GM18519 (cell line): ENCODE measurements around the gene TBXT.
"Not testable (repeated sequence)": the region's sequence is repeated elsewhere in the genome, so short reads cannot be mapped to it uniquely, and the experiment has no call there.

Source experiments
- ATAC-seq: cut with Tn5 transposase; IDR thresholded peaks from one replicate; pipeline ENCODE4 v1.9.1; 2021; ENCODE audit warnings: mild to moderate bottlenecking, moderate library complexity; ENCODE audit not compliant: unreplicated experiment, low FRiP score

The TBXT gene

GRCh38 chr6:166172546-166172945 lies 4.9 kb upstream of the TBXT start:
- ATAC-seq, result no peak

GRCh38 chr6:166169549-166170421 lies 2.1 kb upstream of the TBXT start:
- no peak for ATAC-seq

- ATAC-seq, result no peak
Observed at GRCh38 chr6:166168616-166169548, 1.2 kb upstream of the TBXT start.

GRCh38 chr6:166167258-166167731 lies 356 bp downstream of the TBXT start:
- ATAC-seq, result no peak

GRCh38 chr6:166166314-166167257 lies 1.1 kb downstream of the TBXT start:
- no peak for ATAC-seq

DNA sequence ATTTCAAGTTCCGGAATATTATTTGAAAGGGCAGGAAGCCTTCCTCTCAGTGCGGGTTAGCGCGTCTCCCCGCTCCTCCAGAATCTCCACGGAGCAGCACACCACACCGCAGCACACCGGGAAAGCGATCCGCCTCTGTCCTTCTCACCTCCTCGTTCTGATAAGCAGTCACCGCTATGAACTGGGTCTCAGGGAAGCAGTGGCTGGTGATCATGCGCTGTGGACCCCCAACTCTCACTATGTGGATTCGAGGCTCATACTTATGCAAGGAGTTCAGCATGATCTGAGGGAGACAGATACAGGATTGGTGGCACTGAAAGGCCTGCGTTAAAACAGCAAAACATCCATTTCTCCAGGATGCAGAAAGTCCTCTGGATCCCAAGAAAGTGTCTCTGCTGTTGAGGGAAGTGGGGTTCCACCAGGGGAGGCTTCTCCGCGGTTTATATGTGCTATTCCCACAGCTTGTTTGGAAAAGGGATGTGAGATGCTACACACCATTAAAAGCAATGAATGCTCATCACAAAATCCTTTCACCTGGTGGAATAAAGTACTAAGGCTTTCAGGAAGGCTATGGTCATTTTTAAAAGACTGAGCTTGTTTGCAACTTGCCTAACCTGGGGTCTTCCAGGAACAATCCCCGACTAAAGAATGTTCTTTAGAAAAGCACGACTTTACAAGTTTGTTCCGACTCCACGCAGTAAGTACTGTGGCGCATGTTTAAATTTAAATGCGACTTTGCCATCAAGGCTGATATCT lies 1.9 kb downstream of the TBXT start:
- no peak for ATAC-seq

DNA sequence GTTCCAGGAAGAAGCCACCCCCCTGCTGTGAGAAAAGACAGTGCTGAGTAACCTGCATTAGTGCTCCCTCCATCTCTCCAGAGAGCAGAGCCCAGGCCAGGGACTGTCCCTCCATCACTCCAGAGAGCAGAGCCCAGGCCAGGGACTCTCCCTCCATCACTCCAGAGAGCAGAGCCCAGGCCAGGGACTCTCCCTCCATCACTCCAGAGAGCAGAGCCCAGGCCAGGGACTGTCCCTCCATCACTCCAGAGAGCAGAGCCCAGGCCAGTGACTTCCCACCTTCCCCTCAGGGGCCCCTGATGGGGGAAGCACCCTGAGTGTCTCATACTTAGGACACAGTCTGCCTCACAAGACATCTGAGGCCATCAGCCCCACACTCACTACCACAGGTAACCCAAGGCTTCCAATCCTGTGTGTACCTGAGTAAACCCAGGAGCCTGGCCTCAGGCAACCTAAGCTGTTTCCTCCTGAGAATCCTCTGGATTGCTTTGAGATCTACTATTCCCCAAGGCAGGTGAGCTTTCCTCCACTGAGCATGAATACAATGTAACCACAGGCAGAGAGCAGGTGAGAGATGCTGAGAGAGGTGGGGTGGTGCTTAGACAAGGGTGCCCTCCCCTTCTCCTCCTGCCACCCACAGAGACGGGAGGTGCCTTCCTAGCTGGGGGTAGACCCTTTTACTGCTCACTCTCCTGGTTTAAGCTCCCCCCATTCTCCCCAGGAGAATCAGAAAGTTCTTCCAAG lies 4.9 kb downstream of the TBXT start:
- no peak for ATAC-seq

GRCh38 chr6:166157930-166158617 lies 9.6 kb downstream of the TBXT start:
- no peak for ATAC-seq

GRCh38 chr6:166156942-166157341 lies 10.7 kb downstream of the TBXT start:
- no peak for ATAC-seq

GRCh38 chr6:166153966-166154365 lies 13.7 kb downstream of the TBXT start:
- ATAC-seq, result no peak

DNA sequence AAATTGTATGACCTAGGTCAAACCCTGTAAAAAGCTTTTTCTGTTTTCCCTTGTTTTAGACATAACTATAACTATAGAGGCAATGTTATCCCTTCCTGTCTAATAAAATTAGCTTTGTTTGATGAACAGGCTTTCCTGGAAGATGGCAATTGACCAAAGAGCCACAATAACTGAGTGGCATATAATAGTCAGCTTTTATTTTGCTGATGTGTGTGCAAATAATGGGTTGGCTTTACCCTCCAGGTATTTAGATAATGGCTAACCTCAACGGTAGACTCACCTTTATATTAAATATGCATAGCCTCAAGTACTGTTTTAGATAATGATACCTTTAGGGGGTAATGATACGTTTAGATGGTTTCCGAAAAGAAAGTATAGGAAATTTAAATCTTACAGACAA lies 15.0 kb downstream of the TBXT start:
- no peak for ATAC-seq

DNA sequence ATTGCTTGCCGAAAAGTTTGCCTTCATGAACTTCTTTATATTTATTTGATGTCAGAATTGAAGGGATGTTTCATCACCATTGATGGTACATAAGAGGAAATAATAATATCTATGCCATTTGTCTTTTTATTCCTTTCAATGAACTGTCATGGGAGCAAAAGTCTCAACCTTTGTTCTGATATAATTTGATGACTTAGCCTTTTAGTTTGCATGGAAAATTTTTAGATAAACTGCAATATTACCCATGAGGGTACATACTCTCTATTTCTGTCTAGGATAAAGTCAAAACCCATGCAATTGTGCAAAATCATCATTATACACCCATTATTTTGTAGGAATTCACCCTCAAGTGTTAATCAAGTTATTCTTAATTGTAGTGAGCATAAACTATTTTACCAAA lies 15.9 kb downstream of the TBXT start:
- no peak for ATAC-seq

DNA sequence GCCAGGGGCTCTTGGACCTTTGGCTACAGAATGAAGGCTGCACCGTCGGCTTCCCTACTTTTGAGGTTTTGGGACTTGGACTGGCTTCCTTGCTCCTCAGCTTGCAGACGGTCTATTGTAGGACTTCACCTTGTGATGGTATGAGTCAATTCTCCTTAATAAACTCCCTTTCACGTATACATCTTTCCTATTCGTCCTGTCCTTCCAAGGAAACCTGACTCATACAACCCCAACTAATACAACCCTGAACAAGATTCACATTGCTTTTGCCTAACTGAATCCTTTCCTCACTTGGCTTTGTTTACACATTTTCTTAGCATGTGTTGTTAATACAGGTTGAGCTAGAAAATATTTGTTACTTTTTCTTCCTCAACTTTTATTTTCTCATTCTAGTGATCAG lies 21.9 kb downstream of the TBXT start:
- ATAC-seq, result no peak

- ATAC-seq, result no peak
Observed at GRCh38 chr6:166143011-166143410, 24.6 kb downstream of the TBXT start.

GRCh38 chr6:166127624-166128472 lies 39.8 kb downstream of the TBXT start:
- no peak for ATAC-seq

DNA sequence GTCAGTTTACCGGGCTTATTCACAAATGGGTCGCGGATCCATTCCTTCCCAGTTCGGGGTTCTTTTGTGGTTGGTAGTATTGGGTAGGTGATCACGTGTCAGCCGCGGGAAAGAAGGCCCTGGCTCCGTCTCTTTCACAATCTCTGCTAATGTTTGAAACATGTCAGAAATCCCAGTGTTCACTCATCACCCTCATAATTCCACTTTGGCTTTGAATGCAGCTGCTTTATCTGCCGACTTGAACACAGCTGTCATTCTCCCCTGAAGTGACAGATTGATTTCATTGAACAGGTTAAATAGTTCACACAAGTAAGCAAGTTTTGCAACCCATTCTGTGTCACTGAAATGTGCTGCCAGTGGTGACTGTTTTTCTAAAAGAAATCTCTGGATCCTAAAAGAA lies 44.5 kb downstream of the TBXT start:
- ATAC-seq, result not testable (repeated sequence)

DNA sequence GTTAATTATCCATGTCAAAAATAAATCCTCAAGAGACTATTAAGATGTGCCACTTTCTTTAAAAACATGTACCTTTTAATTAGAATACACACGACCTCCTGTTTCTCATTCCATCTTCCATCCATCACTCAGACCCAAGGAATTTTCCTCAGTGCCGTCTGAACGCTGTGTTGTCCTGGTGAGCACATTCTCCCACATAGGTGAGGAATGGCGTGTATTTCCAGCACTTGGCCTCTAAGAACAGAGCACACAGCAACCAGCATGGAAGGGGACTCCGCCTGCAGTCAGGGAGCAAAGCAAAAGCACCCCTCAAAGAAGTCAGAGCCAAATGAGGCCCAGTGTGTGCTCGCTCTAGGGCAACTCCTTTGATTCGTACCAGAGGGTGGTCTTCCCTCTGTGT lies 45.9 kb downstream of the TBXT start:
- no peak for ATAC-seq
